Esophagus (tissue), 2 donors: ENCODE data around the gene CYP26B1. TPM values are rescaled to one million over a fixed set of nuclear protein-coding genes. Genes with fewer than 3 reads are reported as not detected.

Source experiments
- H3K27ac ChIP-seq, 2 donors: one replicate each; pipeline ENCODE4 v1.5.1; 2013; ENCODE audit warnings: low read depth in 2 of 2, mild to moderate bottlenecking in 2 of 2, inconsistent platforms in 1 of 2, low read length in 1 of 2, moderate library complexity in 1 of 2
- H3K27me3 ChIP-seq, 2 donors: one replicate each; pipeline ENCODE4 v1.6.1; 2013; ENCODE audit warnings: low read length in 2 of 2, control low read depth in 1 of 2, mild to moderate bottlenecking in 1 of 2; ENCODE audit not compliant: insufficient read depth in 2 of 2, control insufficient read depth in 1 of 2
- H3K36me3 ChIP-seq, 2 donors: one replicate each; pipeline ENCODE4 v1.6.1; 2013; ENCODE audit warnings: low read length in 1 of 2; ENCODE audit not compliant: control insufficient read depth in 2 of 2, insufficient read depth in 2 of 2
- H3K4me1 ChIP-seq, 2 donors: one replicate each; pipeline ENCODE4 v1.6.1; 2013; ENCODE audit warnings: low read length in 1 of 2; ENCODE audit not compliant: control insufficient read depth in 2 of 2, insufficient read depth in 2 of 2
- H3K4me3 ChIP-seq, 2 donors: one replicate each; pipeline ENCODE4 v1.5.1; 2013; ENCODE audit warnings: low read length in 2 of 2, mild to moderate bottlenecking in 2 of 2, low read depth in 1 of 2, moderate library complexity in 1 of 2
- H3K9me3 ChIP-seq, 2 donors: one replicate each; pipeline ENCODE4 v1.6.1; 2013; ENCODE audit warnings: mild to moderate bottlenecking in 2 of 2, low read depth in 1 of 2, low read length in 1 of 2, moderate library complexity in 1 of 2; ENCODE audit not compliant: control insufficient read depth in 2 of 2, insufficient read depth in 1 of 2
- WGBS, 2 donors: extraction: QIAGEN DNeasy Blood & Tissue Kit; methylation state at CpG; one replicate each; pipeline ENCODE4 v1.1.7; 2013; 5-methylcytosine and 5-hydroxymethylcytosine counted together
- polyA plus RNA-seq, 2 donors: library from polyadenylated mRNA; stranded (reverse); fragments of 200-250 nt; gene quantifications; one replicate each; pipeline ENCODE4 v1.2.3, GENCODE V29; 2013
- donor health status: healthy with polysubstance abuse.
- donor health status: Bipolar disorder and iron deficiency.

The CYP26B1 gene
- polyA plus RNA-seq, 2 donors, result 1.7 to 2.2 TPM

- Histone ChIP-seq H3K36me3 (no peaks in the 10 kb centered on the region), H3K27me3 (peaks cover 4 to 18% of the 10 kb centered on the region in 2 donors), H3K27ac (no peak overlapping the region), H3K4me3 (peak overlapping the region in 1 of 2 donors; percentile 9), H3K9me3 (no peaks in the 10 kb centered on the region), H3K4me1 (peaks cover 6 to 21% of the 10 kb centered on the region in 2 donors)
- 21 to 28% methylated on average over 43 to 50 of the region's 50 CpGs for WGBS, 2 donors
Measured at GRCh38 chr2:72142570-72143440, 4.9 kb downstream of the CYP26B1 start.

- Histone ChIP-seq H3K27me3 (peaks cover 4 to 11% of the 10 kb centered on the region in 2 donors), H3K4me3 (no peak overlapping the region), H3K9me3 (no peaks in the 10 kb centered on the region), H3K36me3 (no peaks in the 10 kb centered on the region), H3K4me1 (peaks cover 3 to 16% of the 10 kb centered on the region in 2 donors), H3K27ac (no peak overlapping the region)
- 63 to 73% methylated on average over 13 of the region's 13 CpGs for WGBS, 2 donors
Measured at GRCh38 chr2:72141881-72142451, 5.7 kb downstream of the CYP26B1 start.

DNA sequence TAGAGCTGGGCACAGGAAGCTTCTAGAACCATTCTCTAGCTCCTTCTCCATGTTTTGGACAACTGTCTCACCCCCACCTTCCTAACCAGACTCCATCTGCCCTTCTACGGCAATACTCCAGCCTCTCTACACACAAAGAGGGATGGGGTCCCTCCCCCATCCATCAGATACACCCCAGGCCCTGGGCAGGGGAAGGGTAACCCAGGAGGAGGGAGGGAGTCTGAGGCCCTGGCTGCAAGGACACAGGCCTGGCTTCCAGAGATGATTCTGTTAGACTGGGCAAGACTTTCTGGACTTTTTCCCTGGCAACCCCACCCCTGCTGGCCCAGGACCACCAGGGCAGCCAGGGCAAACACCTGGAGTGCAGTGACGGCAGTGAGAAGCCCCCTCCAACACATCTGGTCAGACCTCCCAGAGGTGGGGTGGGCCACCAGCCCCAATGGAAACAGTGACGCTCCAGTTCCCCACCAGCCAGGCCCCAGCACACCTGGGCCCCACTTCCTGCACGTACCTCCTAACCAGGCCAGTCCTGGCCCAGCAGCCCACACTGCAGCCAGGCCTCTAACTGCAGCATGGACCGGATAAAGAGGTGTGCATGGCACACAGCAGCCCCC, 6.5 kb downstream of the CYP26B1 start:
- H3K4me3 ChIP-seq, result no peak overlapping the region
- H3K4me1 ChIP-seq, result peaks cover 3 to 9% of the 10 kb centered on the region in 2 donors
- no peak overlapping the region for H3K27ac ChIP-seq
- no peaks in the 10 kb centered on the region for H3K36me3 ChIP-seq
- H3K27me3 ChIP-seq, result peaks cover 4 to 7% of the 10 kb centered on the region in 2 donors
- no peaks in the 10 kb centered on the region for H3K9me3 ChIP-seq
- 92 to 94% methylated on average over 5 of the region's 5 CpGs for WGBS, 2 donors

DNA sequence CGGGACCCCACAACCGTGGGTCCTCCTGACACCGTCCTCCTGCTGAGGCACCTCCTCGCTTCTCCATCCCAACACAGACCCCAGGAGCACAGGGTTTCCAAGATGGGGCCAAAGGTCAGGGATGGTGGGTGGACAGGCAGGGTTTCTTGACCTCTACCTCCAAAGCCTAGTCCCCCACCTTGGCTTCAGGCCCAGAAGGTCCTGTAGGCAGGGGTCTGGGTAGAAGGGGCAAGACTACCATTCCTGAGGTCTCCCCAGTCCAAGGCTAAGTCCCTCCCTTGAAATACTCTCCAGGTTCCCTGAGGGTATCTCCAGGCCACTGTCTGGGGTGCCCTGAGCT, 7.1 kb downstream of the CYP26B1 start:
- peaks cover 3 to 9% of the 10 kb centered on the region in 2 donors for H3K4me1 ChIP-seq
- H3K27me3 ChIP-seq, result peaks cover 3 to 4% of the 10 kb centered on the region in 2 donors
- no peaks in the 10 kb centered on the region for H3K36me3 ChIP-seq
- H3K9me3 ChIP-seq, result no peaks in the 10 kb centered on the region
- no peak overlapping the region for H3K27ac ChIP-seq
- H3K4me3 ChIP-seq, result no peak overlapping the region
- 90 to 99% methylated on average over 4 of the region's 4 CpGs for WGBS, 2 donors

GRCh38 chr2:72139874-72140620, 7.6 kb downstream of the CYP26B1 start:
- H3K36me3 ChIP-seq, result no peaks in the 10 kb centered on the region
- peaks cover 2 to 4% of the 10 kb centered on the region in 2 donors for H3K27me3 ChIP-seq
- H3K9me3 ChIP-seq, result no peaks in the 10 kb centered on the region
- H3K4me3 ChIP-seq, result no peak overlapping the region
- H3K4me1 ChIP-seq, result peaks cover 3 to 9% of the 10 kb centered on the region in 2 donors
- WGBS, 2 donors, result 90 to 92% methylated on average over 14 of the region's 14 CpGs
- no peak overlapping the region for H3K27ac ChIP-seq

DNA sequence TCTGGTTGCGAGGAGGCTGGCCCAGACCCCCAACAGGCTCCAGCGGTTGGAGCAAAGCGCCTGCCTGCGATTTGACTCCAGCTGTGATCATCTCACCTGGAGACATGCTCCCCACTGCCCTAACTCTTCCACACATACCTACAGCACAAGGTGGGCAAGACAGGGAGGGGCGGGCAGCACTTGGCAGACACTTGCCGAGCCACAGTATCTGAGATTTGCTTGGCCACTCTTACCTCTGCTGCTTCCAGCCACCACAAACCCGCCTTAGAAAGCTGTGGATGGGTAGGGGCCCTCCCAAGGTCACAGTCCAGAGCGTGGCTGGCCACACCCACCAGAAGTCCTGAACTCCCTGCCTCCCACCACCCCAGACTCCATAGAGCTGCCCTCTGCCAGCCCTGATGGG, 8.2 kb downstream of the CYP26B1 start:
- Histone ChIP-seq H3K27ac (no peak overlapping the region), H3K9me3 (no peaks in the 10 kb centered on the region), H3K27me3 (peaks cover 0 to 4% of the 10 kb centered on the region in 2 donors), H3K4me3 (no peak overlapping the region), H3K36me3 (no peaks in the 10 kb centered on the region), H3K4me1 (peaks cover 3 to 9% of the 10 kb centered on the region in 2 donors)
- WGBS, 2 donors, result 88 to 93% methylated on average over 8 of the region's 8 CpGs

DNA sequence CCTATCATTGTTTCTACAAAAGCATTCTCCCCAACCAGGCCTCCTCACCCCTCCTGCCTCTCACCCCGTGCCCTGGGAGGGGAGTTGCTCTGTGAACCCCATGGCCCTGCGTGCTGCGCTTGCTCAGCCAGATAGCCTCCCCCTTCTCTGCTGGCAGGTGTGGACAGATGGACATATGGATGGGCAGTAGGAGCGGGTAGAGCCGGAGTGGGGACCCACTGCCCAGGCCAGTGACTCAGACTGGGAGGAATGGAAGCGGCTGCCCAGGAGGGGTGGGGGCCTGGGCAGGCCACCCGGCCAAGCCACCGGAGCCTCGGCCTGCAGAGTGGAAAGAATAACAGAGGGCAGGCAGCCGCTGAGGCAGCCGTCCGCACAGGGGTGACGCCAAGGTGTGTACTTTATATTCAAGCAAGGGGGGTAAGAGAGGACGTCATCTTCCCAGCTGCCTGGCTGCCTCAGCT, 8.7 kb downstream of the CYP26B1 start:
- no peak overlapping the region for H3K4me3 ChIP-seq
- peaks cover under 1 to 9% of the 10 kb centered on the region in 2 donors for H3K4me1 ChIP-seq
- H3K36me3 ChIP-seq, result no peaks in the 10 kb centered on the region
- WGBS, 2 donors, result 61 to 76% methylated on average over 14 of the region's 14 CpGs
- H3K9me3 ChIP-seq, result no peaks in the 10 kb centered on the region
- no peak overlapping the region for H3K27ac ChIP-seq
- peaks cover 0 to 4% of the 10 kb centered on the region in 2 donors for H3K27me3 ChIP-seq

GRCh38 chr2:72138011-72138881, 9.4 kb downstream of the CYP26B1 start:
- H3K9me3 ChIP-seq, result no peaks in the 10 kb centered on the region
- 75% methylated on average over 20 to 24 of the region's 24 CpGs for WGBS, 2 donors
- no peak overlapping the region for H3K4me3 ChIP-seq
- no peaks in the 10 kb centered on the region for H3K27me3 ChIP-seq
- H3K4me1 ChIP-seq, result peaks cover 0 to 4% of the 10 kb centered on the region in 2 donors
- H3K36me3 ChIP-seq, result no peaks in the 10 kb centered on the region
- no peak overlapping the region for H3K27ac ChIP-seq
